CD8-positive, alpha-beta memory T cell (primary cell): ENCODE results near the gene TRMT5. TPM values are rescaled to one million over a fixed set of nuclear protein-coding genes. Genes with fewer than 3 reads are reported as not detected.

Experiments
- CTCF ChIA-PET: fragments of 350-600 bp; sonication (Branson Sonifier 250); formaldehyde crosslinking; loops from one replicate; lab custom pipeline; 2021; ENCODE audit warnings: antibody characterized with exemption; lab: Charles Lee
- POLR2A ChIA-PET: fragments of 350-600 bp; sonication (Branson Sonifier 250); formaldehyde crosslinking; loops from one replicate; lab custom pipeline; 2021; ENCODE audit warnings: antibody characterized with exemption; lab: Charles Lee
- DNase-seq, 5 donors: peaks; one replicate each; pipeline versions ENCODE4 v3.0.0 to v3.0.0-alpha.2; 2020 to 2022; ENCODE audit warnings: mixed read lengths in 1 of 5
- H3K27ac ChIP-seq: one replicate; pipeline ENCODE4 v1.7.0; 2013; ENCODE audit warnings: low read depth, mild to moderate bottlenecking, low read length, moderate library complexity
- H3K27me3 ChIP-seq: 2 replicates; pipeline ENCODE4 v1.7.0; 2013; ENCODE audit warnings: low read length, mild to moderate bottlenecking; ENCODE audit not compliant: insufficient read depth, poor library complexity, severe bottlenecking
- H3K36me3 ChIP-seq: 2 replicates; pipeline ENCODE4 v1.7.0; 2013; ENCODE audit warnings: mild to moderate bottlenecking, low read length, moderate library complexity; ENCODE audit not compliant: insufficient read depth
- H3K4me1 ChIP-seq: 2 replicates; pipeline ENCODE4 v1.7.0; 2013; ENCODE audit warnings: mild to moderate bottlenecking, low read length, moderate library complexity; ENCODE audit not compliant: insufficient read depth
- H3K4me3 ChIP-seq: 2 replicates; pipeline ENCODE4 v1.7.0; 2013; ENCODE audit warnings: mild to moderate bottlenecking, low read length
- H3K9me3 ChIP-seq: 2 replicates; pipeline ENCODE4 v1.7.0; 2013; ENCODE audit warnings: mild to moderate bottlenecking, low read length
- H3K27ac Mint-ChIP-seq, 8 donors: one replicate each; pipeline ENCODE4 v1.8.0; 2020 to 2021; ENCODE audit warnings: mixed read lengths in 8 of 8, mild to moderate bottlenecking in 6 of 8, inconsistent platforms in 3 of 8, moderate library complexity in 3 of 8
- H3K27me3 Mint-ChIP-seq, 2 donors: one replicate each; pipeline ENCODE4 v1.8.0; 2020 to 2021; ENCODE audit warnings: mixed read lengths in 2 of 2, mild to moderate bottlenecking in 1 of 2, moderate library complexity in 1 of 2
- H3K36me3 Mint-ChIP-seq, 3 donors: one replicate each; pipeline ENCODE4 v1.8.0; 2020 to 2021; ENCODE audit warnings: mixed read lengths in 3 of 3, inconsistent platforms in 1 of 3, mild to moderate bottlenecking in 1 of 3
- H3K4me1 Mint-ChIP-seq, 3 donors: one replicate each; pipeline ENCODE4 v1.8.0; 2020 to 2021; ENCODE audit warnings: mixed read lengths in 3 of 3, inconsistent platforms in 1 of 3, mild to moderate bottlenecking in 1 of 3
- H3K4me3 Mint-ChIP-seq, 7 donors: one replicate each; pipeline ENCODE4 v1.8.0; 2020 to 2021; ENCODE audit warnings: mixed read lengths in 7 of 7, mild to moderate bottlenecking in 6 of 7, moderate library complexity in 4 of 7, inconsistent platforms in 2 of 7
- H3K9me3 Mint-ChIP-seq, 5 donors: one replicate each; pipeline ENCODE4 v1.8.0; 2020 to 2022; ENCODE audit warnings: mixed read lengths in 5 of 5, mild to moderate bottlenecking in 3 of 5, moderate library complexity in 2 of 5, inconsistent platforms in 1 of 5
- polyA plus RNA-seq: library from polyadenylated mRNA; unstranded; fragments of 300-500 nt; fragmentation: Illumina TruSeq; gene quantifications from one replicate; pipeline ENCODE4 v1.2.3, GENCODE V29; 2021
- total RNA-seq, 2 experiments: library from RNA; stranded (reverse); gene quantifications; one replicate each; pipeline ENCODE4 v1.2.3, GENCODE V29; 2021

TRMT5 gene
- total and polyA plus RNA-seq, 3 experiments from 2014 or later = 4.5 to 19.1 (median 18.1) TPM

DNA sequence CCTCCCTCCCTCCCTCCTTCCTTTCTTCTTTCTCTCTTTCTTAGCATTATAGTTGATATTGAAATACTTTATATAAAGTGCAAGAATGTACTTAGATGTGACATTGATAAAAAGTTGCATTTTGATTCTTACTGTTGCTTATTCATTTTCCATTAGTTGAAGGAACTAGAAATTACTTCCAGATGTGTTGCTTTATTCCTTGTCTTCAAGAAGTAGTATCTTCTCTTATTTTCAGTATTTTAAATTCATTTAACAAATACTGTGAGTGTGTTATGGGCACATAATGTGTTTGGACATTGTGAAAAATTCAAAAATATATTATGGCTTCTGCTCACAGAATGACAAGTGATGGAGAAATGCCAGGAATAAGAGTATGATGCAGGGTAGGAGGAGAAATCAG is 45.6 kb downstream of the TRMT5 start:
- Histone ChIP-seq H3K9me3 (no peaks in the 10 kb centered on the region), H3K4me3 (no peak overlapping the region), H3K27me3 (no peaks in the 10 kb centered on the region), H3K27ac (no peak overlapping the region), H3K4me1 (no peaks in the 10 kb centered on the region), H3K36me3 (no peaks in the 10 kb centered on the region)
- no peaks in the 10 kb centered on the region for H3K9me3 Mint-ChIP-seq
- no peak overlapping the region for H3K4me3 Mint-ChIP-seq
- H3K27ac Mint-ChIP-seq = no peak overlapping the region
- ChIA-PET CTCF (no interaction called here), POLR2A (no interaction called here)
- peaks cover 0 to 5% (median 4%) of the 10 kb centered on the region in 3 donors for H3K4me1 Mint-ChIP-seq
- no peaks in the 10 kb centered on the region for H3K27me3 Mint-ChIP-seq
- no peak for DNase-seq
- peaks cover 0 to 12% (median 9%) of the 10 kb centered on the region in 3 donors for H3K36me3 Mint-ChIP-seq

DNA sequence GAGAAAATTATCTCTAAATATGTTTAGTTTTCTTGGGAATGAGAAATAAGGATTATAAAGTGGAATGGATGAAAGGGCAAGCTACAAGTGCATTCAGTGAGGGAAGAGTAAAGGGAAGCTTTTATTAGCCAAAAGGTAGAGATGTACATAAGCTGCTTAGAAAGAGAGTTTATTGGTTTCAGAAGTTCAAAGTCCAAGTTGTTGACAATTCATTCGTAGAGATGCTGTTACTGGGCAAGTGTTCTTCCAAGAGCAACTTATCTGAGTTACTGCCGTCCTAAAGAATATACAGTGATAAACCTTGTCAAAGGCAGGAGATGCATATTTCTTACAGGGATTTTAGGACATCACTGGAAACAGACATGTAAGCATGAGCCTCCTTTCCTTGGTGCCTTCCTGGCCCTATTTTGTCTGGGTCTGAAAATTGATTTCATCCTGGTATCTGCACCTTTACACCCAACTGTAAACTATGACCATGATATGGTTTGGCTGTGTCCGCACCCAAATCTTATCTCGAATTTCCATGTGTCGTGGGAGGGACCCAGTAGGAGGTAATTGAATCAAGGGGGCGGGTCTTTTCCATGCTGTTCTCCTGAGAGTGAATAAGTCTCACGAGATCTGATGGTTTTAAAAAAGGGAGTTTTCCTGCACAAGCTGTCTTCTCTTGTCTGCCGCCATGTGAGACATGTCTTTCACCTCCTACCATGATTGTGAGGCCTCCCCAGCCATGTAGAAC is 46.8 kb downstream of the TRMT5 start:
- H3K4me1 Mint-ChIP-seq = peaks cover 0 to 1% (median 0%) of the 10 kb centered on the region in 3 donors
- Histone ChIP-seq H3K27ac (no peak overlapping the region), H3K9me3 (no peaks in the 10 kb centered on the region), H3K4me1 (no peaks in the 10 kb centered on the region), H3K36me3 (no peaks in the 10 kb centered on the region), H3K4me3 (no peak overlapping the region), H3K27me3 (no peaks in the 10 kb centered on the region)
- H3K27ac Mint-ChIP-seq = no peak overlapping the region
- no peaks in the 10 kb centered on the region for H3K9me3 Mint-ChIP-seq
- peaks cover 0 to 8% (median 7%) of the 10 kb centered on the region in 3 donors for H3K36me3 Mint-ChIP-seq
- ChIA-PET POLR2A (no interaction called here), CTCF (no interaction called here)
- DNase-seq = no peak
- no peak overlapping the region for H3K4me3 Mint-ChIP-seq
- no peaks in the 10 kb centered on the region for H3K27me3 Mint-ChIP-seq

DNA sequence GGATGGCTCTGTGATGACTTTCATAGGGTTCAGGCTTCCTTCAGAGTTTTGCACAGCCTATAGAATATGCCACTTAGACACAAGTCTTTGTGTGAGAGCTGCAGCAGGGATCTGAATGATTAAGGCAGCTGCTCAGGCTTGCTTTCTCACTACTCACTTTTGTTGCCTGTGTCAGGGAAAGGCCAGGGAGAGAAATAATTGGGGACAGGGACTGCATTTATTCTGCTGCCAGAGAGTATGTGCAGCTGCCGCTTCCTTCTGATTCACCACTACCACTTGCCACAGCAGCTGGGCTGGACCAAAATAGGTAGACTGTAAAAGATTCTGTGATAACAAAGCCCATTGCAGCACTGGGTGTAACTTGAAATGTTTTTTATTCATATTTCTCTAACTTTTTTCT is 49.7 kb downstream of the TRMT5 start:
- peaks cover 0 to 11% (median 6%) of the 10 kb centered on the region in 3 donors for H3K36me3 Mint-ChIP-seq
- POLR2A ChIA-PET = no interaction called here
- CTCF ChIA-PET = no interaction called here

DNA sequence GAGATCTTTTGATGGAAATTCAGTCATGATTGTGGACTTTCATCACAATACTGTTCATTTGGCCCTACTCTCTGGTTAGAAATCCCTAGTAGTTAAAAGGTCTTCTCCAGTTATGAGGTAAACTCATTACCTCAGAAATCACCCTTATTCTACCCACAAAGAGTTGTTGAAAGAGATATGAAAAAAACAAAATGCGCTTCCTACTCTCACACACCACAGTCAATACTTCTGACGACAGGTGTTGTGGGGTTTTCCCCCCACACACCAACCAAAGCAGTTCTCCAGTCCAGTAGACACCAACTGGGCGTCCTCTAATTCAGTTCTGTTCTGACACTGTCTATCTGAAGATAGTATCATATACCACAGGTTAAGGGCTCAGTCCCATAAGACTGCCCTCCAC is 54.9 kb downstream of the TRMT5 start:
- Mint-ChIP-seq H3K9me3 (no peaks in the 10 kb centered on the region), H3K27me3 (no peaks in the 10 kb centered on the region), H3K4me3 (no peak overlapping the region), H3K4me1 (no peaks in the 10 kb centered on the region), H3K27ac (no peak overlapping the region), H3K36me3 (peaks cover 0 to 8% (median 0%) of the 10 kb centered on the region in 3 donors)
- ChIA-PET CTCF (no interaction called here), POLR2A (no interaction called here)
- H3K27ac ChIP-seq = no peak overlapping the region
- no peak for DNase-seq
- H3K4me1 ChIP-seq = no peaks in the 10 kb centered on the region
- H3K27me3 ChIP-seq = no peaks in the 10 kb centered on the region
- H3K36me3 ChIP-seq = no peaks in the 10 kb centered on the region
- H3K9me3 ChIP-seq = no peaks in the 10 kb centered on the region
- H3K4me3 ChIP-seq = no peak overlapping the region

More for the DNA sequence above, 49.7 kb downstream of the TRMT5 start:
- H3K4me3 Mint-ChIP-seq = no peak overlapping the region
- Histone ChIP-seq H3K4me1 (no peaks in the 10 kb centered on the region), H3K27me3 (no peaks in the 10 kb centered on the region), H3K4me3 (no peak overlapping the region), H3K27ac (no peak overlapping the region), H3K9me3 (no peaks in the 10 kb centered on the region), H3K36me3 (no peaks in the 10 kb centered on the region)
- DNase-seq = no peak
- H3K4me1 Mint-ChIP-seq = no peaks in the 10 kb centered on the region
- no peak overlapping the region for H3K27ac Mint-ChIP-seq
- no peaks in the 10 kb centered on the region for H3K9me3 Mint-ChIP-seq
- H3K27me3 Mint-ChIP-seq = no peaks in the 10 kb centered on the region

DNA sequence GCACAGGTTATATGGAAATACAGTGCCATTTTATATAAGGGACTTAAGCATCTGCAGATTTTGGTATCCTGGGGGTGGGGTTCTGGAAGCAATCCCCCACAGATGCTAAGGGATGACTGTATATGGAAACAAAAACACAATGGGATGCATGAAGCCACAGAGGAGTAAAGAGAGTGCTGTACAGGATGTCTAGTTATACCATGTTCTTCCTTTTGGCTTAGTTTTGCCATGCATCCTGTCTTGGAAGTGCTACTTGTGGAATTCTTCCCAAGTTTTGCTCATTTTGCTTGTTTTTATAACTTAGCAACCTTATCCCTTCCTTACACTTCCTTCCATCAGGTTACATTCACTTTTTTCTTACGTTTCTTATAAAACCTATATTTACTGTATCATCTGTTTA is 55.6 kb downstream of the TRMT5 start:
- H3K36me3 ChIP-seq = no peaks in the 10 kb centered on the region
- CTCF ChIA-PET = no interaction called here
- Mint-ChIP-seq H3K9me3 (no peaks in the 10 kb centered on the region), H3K4me1 (no peaks in the 10 kb centered on the region), H3K4me3 (no peak overlapping the region), H3K27ac (no peak overlapping the region), H3K36me3 (peaks cover 0 to 8% (median 0%) of the 10 kb centered on the region in 3 donors), H3K27me3 (no peaks in the 10 kb centered on the region)
- no peak overlapping the region for H3K4me3 ChIP-seq
- POLR2A ChIA-PET = no interaction called here
- no peak overlapping the region for H3K27ac ChIP-seq
- DNase-seq = no peak
- no peaks in the 10 kb centered on the region for H3K27me3 ChIP-seq
- H3K9me3 ChIP-seq = no peaks in the 10 kb centered on the region
- no peaks in the 10 kb centered on the region for H3K4me1 ChIP-seq

DNA sequence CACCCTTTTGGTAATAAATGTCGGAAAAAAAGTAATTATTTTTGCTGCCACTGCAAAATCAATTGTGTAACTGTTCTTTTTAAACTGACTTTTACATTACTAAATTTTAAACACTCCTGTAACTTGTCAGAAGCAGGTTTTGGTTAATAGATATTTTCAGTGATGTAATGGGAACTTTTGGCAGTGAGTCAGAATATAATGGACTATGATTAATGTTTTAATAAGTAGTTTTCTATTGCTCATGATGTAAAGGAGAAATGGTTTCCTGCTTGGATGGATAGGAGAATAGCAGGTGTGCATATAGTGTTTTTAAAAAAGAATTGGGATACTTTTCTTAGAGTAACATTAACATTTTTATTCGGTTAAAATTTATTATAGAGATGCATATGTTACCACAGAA is 58.8 kb downstream of the TRMT5 start:
- DNase-seq = no peak
- H3K27ac ChIP-seq = no peak overlapping the region
- Mint-ChIP-seq H3K4me1 (no peaks in the 10 kb centered on the region), H3K4me3 (no peak overlapping the region), H3K27ac (no peak overlapping the region), H3K36me3 (peaks cover 8 to 11% (median 9%) of the 10 kb centered on the region in 3 donors), H3K27me3 (no peaks in the 10 kb centered on the region), H3K9me3 (no peaks in the 10 kb centered on the region)
- H3K36me3 ChIP-seq = no peaks in the 10 kb centered on the region
- ChIA-PET POLR2A (no interaction called here), CTCF (no interaction called here)
- H3K27me3 ChIP-seq = no peaks in the 10 kb centered on the region
- H3K4me1 ChIP-seq = no peaks in the 10 kb centered on the region
- H3K4me3 ChIP-seq = no peak overlapping the region
- no peaks in the 10 kb centered on the region for H3K9me3 ChIP-seq

Other genes with a start within 250 kb of the TRMT5 start
- 10 to 100 TPM; 37.1 to 47.8 TPM for gene MNAT1, start 246.3 kb downstream of the TRMT5 start, total RNA-seq
- gene MNAT1, start 246.3 kb downstream of the TRMT5 start, polyA plus RNA-seq = 16.0 TPM
- 1 to 10 TPM; 5.8 to 7.4 TPM for gene SLC38A6, start 166 bp upstream of the TRMT5 start, total RNA-seq
- gene SLC38A6, start 166 bp upstream of the TRMT5 start, polyA plus RNA-seq = 4.1 TPM